Neural progenitor cell (in vitro differentiated cells): ENCODE results near the gene DLL4.

Source experiments
- CTCF ChIP-seq: fragments of 200-600 bp; sonication (generic); IDR thresholded peaks from 2 replicates; pipeline ENCODE4 v1.5.1; 2017; ENCODE audit warnings: antibody characterized with exemption, mild to moderate bottlenecking
- EZH2 ChIP-seq: fragments of 200-600 bp; sonication (generic); IDR thresholded peaks from 2 replicates; pipeline ENCODE4 v1.6.1; 2017; ENCODE audit warnings: antibody characterized with exemption, mild to moderate bottlenecking, moderate library complexity

DNA sequence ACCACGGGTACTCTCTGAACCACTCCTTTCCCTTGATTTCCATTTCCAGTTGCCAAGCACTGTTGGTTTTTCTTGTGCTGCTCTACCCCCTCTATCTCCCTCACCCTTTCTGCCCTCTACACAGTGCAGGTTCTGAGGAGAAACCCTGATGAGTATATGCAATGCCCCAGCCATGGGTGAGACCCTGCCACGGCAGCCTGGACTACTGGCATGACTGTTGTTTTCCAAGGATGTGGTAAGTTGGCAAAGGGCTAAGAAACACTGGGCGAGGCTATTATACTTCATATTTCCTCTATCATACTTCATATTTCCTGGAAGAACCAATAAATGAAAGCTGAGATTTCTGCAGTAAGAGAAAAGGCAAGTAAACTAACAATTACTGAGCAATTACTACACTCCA is 52.0 kb downstream of the DLL4 start:
- no peak for TF ChIP-seq CTCF
- no peak for TF ChIP-seq EZH2
